Stimulated activated CD4-positive, alpha-beta T cell treated with anti-CD3 and anti-CD28 coated beads, Interleukin-12 subunit alpha, Interleukin-12 subunit beta, amount 100 ng/mL, for 4 hours (primary cell): ENCODE results near the gene HDAC10.
"Not testable (repeated sequence)": the region's sequence is repeated elsewhere in the genome, so short reads cannot be mapped to it uniquely, and the experiment has no call there.

Source experiments
- DNase-seq: peaks from one replicate; pipeline ENCODE4 v3.0.0-alpha.2; 2020

Gene HDAC10

GRCh38 chr22:50213263-50213662 lies 37.8 kb downstream of the HDAC10 start:
- no peak for DNase-seq

DNA sequence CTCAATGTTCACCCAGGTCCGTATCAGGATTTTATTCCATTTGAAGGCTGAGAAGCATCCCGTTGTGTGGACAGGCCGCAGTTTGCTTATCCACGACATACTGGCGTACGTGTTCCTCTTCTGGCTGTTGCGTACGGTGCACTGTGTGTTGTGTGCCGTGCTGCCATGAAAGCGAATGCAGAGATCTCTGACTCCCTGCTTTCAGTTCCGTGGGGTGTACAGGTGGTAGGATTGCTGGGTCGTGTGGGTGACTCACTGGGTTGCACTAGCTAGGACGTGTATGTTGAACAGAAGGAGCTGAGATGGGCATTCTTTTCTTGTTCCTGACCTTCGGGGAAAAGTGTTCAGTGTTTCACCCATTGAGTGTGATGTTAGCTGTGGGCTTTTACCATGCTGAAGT lies 39.9 kb downstream of the HDAC10 start:
- no peak for DNase-seq

DNA sequence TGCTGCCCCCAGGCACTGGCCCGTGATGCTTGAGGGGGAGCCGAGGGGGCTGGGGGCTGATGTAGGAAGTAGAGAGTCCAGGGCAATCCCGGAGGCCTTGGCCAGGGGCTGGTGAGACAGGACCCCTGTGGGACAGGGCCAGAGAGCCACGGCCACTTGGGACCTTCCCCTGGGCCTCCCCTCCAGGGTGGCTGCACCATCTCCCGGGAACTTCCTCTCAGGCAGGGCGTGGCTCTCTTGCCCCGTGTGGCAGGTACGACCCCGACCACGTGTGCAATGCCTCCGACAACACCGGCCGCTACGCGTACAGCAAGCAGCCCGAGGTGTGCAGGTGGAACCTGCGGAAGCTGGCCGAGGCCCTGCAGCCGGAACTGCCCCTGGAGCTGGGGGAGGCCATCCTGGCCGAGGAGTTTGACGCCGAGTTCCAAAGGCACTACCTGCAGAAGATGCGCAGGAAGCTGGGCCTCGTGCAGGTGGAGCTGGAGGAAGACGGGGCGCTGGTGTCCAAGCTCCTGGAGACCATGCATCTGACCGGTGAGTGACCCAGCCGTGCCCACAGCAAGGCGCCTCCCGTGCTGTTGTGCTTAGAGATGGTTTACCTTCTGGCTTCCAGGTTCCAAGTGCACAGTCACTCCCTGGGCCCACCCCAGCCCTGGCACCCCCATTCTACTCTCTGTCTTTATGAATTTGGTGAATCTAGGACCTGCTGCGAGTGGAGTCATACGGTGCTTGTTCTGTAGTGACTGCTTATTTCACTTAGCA lies 40.5 kb downstream of the HDAC10 start:
- no peak for DNase-seq

- DNase-seq: peak; percentile 62
Observed at GRCh38 chr22:50209893-50210292, 41.2 kb downstream of the HDAC10 start.

DNA sequence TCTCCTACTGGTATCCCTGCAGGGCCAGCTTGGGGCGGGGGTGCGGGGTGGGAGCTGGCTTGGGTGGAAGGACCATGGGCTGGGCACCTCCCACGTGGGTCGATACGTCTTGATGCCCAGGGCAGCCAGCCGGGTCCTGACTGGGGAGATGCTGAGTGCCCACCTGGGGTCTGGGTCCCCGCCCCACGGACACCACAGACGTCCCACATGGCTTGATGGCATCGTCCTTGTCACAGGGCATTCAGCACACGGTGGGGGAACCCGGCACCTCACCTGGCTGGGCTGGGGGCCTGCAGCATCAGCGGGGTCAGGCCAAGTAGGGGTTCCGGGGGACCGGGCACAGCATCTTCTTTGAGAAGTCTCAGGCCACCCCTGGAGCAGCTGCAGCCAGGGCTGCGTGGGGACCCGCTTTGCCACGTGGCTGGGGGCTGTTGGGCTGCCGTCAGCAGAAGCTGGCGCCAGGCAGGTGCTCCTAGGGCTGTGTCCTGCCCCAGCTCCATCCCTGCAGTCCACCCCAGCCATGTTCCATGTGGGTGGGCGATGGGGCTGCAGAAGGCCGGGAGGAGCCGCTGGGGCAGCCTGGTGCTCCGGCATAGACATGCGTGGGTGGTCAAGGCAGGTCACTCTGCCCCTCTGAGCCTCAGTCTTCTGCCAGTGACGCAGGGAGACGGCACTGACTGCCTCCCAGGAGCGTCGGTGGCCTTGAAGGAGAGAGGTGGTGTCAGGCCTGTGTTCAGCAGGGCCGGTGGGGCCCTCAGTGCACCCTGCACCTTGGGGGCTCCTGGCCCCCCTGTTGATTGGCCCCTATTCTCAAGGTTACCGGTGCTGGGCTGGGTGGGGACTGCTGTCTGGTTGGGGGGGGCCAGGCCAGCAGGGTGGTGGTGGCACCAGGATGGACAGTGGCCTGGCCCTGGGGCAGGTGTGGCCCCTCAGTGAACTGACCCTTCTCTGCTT lies 41.8 kb downstream of the HDAC10 start:
- no peak for DNase-seq

DNA sequence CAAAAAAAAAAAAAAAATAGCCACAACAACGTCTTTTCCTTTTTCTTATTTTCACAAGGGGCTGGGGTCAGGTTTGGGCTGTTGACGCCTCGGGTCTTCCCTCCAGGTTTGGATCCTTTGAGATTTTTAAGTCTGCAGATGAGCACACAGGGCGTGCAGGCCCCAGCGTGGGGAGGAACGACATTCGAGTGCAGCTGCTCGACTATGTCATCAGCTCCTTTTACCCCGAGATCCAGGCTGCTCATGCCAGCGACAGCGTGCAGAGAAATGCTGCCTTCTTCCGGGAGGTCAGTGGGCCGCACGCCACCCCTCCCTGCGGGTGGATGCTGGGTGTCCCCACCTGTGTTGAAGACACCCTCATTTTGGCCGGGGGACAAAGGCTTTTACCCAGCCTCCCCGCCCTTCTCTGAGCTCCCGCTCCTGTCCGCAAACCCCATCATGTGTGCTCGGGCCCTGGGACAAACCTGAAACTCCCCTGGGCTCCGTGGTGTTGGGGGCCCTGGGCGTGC lies 42.6 kb downstream of the HDAC10 start:
- no peak for DNase-seq

GRCh38 chr22:50207383-50208140 lies 43.5 kb downstream of the HDAC10 start:
- no peak for DNase-seq

GRCh38 chr22:50206599-50206998 lies 44.5 kb downstream of the HDAC10 start:
- no peak for DNase-seq

- no peak for DNase-seq
Observed at GRCh38 chr22:50205781-50206569, 45.1 kb downstream of the HDAC10 start.

- not testable (repeated sequence) for DNase-seq
Observed at GRCh38 chr22:50204998-50205397, 46.1 kb downstream of the HDAC10 start.

DNA sequence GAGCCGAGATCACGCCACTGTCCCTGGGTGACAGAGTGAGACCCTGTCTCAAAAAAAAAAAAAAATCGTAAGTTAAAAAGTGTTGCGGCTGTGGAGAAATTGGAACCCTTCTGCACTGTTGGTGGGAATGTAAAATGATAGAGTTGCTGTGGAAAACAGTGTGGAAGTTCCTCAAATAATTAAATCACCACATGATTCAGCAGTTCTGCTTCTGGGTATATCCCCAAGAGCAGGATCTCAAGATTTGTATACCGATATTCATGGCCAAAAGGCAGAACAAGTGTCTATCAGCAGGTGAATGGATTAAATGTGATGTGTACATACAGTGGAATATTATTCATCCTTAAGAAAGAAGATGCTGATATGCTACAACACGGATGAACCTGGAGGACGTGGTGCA lies 46.5 kb downstream of the HDAC10 start:
- no peak for DNase-seq

DNA sequence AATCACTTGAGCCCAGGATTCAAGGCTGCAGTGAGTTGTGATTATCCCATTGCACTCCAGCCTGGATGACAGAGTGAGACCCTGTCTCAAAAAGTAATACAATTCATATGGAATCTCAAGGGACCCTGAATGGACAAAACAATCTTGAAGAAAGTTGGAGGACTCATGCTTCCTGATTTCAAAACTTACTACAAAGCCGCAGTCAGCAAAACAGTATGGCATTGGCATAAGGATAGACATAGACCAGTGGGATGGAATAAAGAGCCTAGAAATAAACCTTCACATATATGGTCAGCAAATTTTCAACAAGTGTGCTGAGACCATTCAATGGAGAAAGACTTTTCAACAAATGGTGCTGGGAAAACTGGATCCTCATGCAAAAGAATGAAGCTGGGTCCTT lies 47.8 kb downstream of the HDAC10 start:
- DNase-seq: no peak

DNA sequence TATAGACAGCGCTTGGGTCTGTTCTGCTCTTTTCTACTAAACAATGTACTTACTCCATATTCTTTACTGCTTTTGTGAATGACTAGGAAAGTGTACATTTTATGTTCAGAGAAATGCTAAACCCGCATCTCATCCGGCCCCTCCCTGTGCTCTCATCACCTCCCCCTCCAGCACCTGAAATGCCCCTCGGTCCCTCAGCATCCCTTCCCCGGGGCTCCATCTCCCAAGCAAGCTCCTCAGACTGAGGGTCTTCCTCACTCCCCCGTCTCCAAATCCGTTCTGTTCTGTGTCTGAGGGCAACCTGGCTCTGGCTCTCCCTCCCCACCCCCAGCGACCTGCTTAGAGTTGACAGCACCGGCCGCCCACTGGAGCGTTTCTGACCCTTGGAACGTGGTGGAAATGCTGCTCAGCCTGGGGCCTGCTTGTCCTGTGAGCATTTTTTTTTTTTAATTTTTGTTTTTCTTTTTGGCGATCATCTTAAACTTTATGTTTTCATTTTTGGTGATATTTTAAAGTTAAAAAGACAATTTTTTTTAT lies 48.9 kb downstream of the HDAC10 start:
- no peak for DNase-seq

DNA sequence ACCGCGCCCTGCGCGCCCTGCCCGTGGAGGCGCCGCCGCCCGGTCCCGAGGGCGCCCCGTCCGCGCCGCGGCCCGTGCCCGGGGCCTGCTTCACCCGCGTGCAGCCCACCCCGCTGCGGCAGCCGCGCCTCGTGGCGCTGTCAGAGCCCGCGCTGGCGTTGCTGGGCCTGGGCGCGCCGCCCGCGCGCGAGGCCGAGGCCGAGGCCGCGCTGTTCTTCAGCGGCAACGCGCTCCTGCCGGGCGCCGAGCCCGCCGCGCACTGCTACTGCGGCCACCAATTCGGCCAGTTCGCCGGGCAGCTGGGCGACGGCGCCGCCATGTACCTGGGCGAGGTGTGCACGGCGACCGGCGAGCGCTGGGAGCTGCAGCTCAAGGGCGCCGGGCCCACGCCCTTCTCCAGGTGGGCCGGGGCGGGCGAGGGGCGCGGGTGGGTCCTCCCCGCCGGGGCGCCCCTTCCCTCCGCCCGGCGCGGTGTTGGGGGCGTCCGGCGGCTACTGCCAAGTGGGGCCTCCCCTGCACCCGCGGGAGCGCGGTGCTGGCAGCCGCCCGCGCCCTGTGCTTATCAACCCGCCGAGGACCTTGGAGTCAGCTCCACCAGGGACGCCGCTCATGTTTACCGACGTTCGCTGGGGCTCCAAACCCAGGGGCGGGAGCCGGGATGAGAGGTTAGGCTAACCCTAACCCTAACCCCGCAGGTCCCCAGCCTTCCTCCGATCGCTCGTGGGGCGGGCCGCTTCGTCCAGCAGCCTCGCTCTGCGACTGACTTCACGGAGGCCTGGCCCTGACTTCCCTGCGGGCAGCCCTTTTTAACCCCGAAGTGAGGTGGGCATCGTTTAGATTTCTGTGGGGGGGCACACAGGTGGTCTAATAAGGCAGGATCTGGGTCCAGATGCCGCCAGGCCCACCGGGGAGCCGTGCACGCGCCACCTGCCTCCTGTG lies 49.6 kb downstream of the HDAC10 start:
- no peak for DNase-seq

DNA sequence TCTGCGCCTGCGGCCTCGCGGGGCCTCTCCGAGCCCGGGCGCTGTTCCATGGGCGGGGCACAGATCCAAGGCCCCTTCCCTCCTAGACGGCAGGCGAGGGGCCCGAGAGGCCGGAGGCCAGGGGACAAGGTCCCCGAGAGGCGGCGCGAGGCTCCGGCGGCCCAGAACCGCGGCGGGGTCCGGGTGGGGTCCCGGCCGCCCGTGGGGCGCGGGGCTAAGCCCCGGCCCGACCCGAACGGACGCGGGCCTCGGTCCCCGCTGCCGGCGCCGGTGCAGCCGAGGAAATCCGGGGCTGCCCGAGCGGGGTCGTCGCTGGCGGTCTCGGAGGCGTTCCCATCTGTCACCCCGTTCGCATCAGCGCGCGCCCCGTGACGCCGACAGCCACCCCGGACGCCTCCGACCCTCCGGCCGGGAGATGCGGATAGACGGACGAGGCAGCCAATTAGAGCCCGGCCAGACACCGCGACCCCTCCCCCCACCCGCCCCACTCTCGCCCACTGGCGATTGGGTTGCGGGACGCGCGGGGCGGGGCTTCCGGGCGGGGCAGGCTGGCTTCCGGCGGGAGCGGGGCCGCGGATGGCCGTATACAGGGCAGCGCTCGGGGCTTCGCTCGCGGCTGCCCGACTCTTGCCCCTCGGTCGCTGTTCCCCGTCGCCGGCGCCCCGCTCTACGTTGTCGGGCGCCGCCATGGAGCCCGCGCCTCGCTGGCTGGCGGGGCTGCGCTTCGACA lies 50.4 kb downstream of the HDAC10 start, which contains the start of gene SELENOO:
Gene SELENOO, plus strand, starts transcription at position 551 of the 730 bp plus-strand sequence. Its CDS starts 26 bp downstream, at position 577.
- peak; percentile 92 for DNase-seq

- DNase-seq: no peak
Observed at GRCh38 chr22:50199829-50200460, 51.1 kb downstream of the HDAC10 start.

- DNase-seq: no peak
Observed at GRCh38 chr22:50199251-50199721, 51.8 kb downstream of the HDAC10 start.

GRCh38 chr22:50198624-50199017 lies 52.4 kb downstream of the HDAC10 start:
- no peak for DNase-seq
